HG02852 (cell line): Measurements from ENCODE around the gene IBA57.

Experiments used
- ATAC-seq: cut with Tn5 transposase; IDR thresholded peaks from one replicate; pipeline ENCODE4 v1.9.1; 2021; ENCODE audit warnings: mild to moderate bottlenecking, moderate library complexity; ENCODE audit not compliant: unreplicated experiment

IBA57 gene

DNA sequence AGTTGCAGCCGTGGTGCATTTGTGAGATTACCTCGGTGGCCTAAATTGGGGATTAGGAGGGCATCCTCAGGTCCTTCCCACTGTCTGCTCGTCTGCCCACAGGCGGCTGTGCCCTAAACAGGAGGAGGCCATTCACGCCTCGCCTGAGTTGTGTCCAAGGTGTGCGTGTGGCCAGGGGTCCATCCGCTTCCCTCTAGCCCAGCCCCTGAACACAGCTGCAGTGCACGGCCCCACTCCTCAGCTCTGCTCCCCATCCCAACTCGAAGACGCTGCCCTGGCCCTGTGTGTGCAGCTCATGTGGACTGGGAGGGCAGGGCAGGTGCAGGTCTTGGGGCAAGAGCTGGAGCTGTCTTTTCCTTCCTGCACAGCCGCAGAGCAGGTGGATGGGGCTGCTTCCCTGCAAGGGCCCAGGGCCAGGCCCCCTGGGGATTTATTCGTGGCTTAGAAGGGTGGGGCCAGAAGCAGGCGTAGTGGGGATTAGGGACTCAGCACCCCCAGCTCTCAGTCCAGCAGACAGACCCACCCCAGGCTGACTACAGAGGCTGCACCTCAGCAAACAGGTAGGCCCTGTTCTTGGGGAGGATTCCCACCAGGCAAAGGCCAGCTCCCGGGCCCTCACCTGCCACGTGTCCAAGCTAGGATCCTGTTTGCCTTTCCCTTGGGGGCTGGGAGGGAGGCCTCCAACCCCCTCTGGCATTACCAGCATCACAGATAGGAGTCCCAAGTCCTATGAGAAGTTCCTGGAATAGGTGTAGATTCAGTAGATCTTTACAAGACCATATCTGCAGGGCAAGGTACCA, 21.2 kb upstream of the IBA57 start:
- ATAC-seq = no peak

DNA sequence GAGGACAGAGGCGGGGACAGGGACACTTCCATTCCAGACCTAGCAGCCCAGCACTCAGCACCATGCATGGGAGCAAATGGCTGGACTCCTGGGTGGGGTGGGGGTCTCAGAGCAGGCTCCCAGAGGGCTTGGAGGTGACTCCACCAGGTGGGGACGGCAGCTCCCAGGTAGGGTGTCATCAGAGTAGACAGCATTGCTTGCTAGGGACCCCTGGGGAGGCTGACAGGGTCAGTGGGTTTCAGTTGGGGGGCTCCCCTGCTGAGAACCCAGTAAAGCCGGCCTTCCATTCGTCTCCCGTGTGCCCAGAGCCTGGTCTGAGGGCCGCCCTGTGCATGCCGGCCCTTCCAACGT, 20.6 kb upstream of the IBA57 start:
- ATAC-seq = no peak

DNA sequence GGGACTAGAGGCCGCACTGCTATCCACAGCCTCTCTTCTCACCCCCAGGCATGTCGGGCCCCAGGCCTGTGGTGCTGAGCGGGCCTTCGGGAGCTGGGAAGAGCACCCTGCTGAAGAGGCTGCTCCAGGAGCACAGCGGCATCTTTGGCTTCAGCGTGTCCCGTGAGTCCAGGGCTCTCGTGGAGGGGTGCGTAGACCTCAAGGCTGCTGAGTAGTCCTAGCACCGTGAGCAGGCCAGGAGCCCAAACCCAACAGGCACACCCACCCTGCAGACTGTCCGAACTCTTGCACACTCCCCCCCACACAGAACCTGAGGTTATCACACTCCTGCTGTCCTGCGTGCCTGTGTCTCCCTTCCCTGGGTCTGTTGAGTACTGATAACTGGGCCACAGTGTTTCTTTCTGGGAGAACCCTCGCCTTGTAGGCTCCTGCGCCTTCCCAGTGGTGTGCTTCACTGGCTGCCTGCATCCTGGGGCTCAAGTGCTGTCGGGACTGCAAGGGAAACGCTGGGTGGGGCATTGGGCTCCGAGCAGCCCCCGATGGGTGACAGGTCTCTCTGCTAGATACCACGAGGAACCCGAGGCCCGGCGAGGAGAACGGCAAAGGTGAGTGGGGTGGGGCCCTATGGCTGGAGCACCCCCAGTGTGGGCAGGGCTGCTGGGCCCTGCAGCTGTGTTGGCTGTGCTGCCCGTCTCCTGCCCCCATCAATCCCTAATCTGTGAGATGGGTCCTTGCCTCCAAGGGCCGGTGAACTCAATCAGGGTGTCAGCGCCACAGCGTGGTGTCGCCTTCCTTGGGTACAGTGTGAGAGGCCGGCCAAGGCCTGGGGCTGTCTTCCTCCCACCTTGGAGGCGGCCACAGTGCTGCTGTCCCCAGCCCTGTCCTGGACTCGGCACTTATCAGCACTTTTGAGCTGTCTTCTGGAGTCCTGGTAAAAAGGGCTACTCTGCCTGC, 19.9 kb upstream of the IBA57 start:
- no peak for ATAC-seq

DNA sequence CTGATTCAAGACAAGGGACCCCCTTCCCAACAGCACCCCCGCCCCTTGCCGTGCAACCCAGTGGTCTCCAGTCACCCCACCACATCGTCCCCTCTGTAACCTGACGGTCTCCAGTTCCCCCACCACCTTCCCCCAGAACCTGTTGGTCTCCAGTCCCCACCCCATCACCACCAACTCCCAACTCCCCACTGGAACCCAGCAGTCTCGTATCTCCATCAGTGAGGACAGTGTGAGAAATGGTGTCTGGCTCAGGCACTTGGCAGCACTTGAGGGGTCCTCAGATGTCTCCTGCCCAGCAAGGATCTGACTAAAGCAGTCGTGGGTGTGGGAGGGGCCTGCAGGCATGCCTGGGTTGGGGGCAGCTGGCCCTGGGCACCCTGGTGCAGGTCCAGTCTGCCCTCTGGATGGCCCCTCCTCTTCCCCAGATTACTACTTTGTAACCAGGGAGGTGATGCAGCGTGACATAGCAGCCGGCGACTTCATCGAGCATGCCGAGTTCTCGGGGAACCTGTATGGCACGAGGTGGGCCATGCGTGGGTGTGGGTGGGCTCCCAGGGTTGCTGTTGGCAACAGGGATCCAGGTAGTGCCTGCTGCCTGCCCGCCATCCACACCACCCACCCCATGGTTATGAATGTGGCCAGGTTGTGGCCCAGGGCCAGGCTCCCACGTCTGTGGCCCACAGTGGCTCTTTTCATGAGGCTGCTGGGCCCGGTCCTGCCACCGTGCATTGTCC, 19.0 kb upstream of the IBA57 start:
- ATAC-seq = no peak

DNA sequence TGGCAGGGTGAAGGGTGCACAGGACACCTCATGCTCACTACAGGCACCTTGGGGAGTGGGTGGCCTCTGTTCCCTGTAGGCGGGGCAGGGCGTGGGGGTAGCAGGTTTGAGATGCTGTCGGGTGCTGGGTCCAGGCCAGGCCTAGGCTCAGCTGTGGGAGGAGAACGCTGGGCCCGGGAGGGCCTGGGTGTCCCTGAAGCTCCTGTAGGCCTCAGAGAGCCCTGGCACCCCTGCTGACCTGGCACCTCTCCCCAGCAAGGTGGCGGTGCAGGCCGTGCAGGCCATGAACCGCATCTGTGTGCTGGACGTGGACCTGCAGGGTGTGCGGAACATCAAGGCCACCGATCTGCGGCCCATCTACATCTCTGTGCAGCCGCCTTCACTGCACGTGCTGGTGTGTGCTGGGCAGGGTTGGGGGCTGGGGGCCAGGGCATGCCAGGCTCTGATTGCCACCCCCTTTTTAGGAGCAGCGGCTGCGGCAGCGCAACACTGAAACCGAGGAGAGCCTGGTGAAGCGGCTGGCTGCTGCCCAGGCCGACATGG, 18.4 kb upstream of the IBA57 start:
- ATAC-seq = no peak

DNA sequence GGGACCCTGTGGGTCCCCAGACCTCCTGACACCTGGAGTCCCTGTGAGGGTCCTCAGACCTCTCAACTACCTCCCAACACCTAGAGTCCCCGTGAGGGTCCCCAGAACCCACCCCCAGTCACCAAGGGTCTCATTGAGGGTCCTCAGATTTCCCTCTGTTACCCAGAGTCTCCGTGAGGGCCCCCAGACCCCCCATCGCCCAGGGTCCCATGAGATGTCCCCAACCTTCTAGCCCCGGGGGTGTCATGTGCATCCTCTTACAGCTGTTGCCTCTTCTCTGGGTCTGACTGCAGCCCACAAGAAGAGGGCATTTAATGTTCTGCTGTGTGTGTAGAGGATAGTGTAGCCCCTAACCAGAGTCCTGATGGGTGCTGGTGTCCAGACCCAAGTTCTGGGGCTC, 17.8 kb upstream of the IBA57 start:
- ATAC-seq = no peak

DNA sequence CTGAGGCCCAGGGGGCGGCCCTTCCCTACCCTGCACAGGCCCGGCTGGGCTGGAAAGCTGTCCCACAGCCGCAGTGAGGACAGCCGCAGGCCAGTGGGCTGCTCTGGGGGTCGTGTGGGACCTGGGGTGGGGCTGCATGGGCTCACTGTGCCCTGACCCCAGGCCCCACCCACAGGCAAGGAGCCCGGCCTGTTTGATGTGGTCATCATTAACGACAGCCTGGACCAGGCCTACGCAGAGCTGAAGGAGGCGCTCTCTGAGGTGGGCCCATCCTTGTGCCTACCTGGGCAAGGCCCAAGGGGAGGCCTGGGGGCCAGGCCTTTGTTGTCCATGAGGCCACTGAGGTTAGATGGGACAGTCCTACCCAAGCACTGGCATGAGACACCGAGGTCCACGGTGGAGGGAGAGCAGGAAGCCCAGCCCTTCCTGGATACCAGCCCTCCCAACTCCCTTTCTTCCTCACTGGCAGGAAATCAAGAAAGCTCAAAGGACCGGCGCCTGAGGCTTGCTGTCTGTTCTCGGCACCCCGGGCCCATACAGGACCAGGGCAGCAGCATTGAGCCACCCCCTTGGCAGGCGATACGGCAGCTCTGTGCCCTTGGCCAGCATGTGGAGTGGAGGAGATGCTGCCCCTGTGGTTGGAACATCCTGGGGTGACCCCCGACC, 17.3 kb upstream of the IBA57 start:
- no peak for ATAC-seq

DNA sequence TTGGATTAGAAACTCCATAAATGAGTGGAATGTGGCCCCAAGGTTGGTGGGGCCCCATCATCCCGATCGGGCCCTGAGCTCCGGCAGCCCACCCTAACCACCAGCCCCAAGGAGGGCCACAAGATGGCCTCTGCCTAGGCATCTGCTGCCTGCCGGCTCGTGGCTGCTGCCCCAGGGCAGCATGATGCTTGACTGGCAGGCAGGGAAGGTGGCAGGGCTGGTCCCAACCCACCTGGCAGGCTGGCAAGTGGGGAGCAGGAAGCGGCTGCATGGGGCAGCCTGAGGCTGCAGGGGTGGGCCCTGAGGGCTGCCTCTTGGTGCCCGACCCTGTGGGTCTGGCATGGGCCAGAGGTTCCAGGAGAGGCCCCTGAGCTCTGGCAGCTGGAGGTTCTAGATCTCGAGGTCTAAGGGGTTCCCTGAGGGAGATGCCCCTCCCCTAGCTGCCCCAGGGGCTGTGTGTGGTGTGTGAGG, 16.6 kb upstream of the IBA57 start:
- ATAC-seq = no peak

DNA sequence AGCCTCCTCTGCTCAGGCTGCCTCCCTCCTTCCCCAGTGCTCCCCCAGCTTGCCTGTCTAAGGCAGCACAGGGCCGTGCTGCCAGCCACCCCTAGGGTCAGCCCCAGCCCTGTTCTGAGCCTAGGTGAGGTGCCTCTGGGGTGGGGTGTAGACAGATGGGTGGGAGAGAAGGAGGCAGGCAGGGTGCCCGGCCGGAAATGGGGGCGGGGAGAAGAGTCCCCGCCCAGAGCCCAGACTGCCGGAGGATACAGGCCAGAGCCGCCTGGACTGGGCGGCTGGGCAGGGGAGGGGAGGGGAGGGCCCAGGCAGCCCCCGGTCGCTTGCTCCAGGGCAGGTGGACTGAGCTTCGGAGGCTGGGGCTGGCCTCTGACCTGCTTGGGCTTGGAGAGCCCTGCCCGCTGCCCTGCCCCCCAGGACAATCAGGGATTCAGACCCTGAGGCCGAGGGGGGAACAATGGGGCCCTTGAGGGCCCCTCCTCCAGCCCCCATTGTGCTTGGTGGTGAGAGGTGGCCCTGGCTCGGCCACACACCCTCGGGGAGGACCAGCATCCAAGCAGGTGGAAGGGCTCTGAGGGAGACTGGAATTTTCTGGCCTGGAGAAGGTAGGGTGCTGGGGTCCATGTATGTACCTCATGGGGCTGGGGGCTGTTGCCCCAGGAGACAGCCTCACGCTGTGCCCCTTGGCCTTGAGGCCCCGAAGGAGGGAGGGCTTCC, 16.0 kb upstream of the IBA57 start, which contains the start of gene GJC2:
GJC2 (plus strand) TSS at position 525 of the 714 bp plus-strand sequence. CDS start 7,829 bp downstream, outside the sequence.
- no peak for ATAC-seq

DNA sequence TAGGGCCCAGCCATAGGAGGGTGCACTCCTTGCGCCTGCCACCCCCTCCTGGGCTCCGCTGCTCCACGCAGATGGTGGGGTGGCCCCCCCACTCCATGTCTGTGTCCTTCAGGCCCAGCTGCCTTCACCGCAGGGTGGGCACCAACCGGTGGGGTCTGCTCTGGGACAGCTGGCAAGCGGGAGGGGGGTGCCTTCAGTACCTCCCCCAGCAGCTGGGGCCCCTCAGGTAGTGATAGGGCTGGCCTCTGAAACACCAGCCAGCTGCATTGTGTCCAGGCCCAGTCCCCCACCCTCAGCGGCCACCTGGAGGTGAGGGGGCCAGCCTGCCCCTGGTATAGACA, 15.5 kb upstream of the IBA57 start:
- no peak for ATAC-seq

DNA sequence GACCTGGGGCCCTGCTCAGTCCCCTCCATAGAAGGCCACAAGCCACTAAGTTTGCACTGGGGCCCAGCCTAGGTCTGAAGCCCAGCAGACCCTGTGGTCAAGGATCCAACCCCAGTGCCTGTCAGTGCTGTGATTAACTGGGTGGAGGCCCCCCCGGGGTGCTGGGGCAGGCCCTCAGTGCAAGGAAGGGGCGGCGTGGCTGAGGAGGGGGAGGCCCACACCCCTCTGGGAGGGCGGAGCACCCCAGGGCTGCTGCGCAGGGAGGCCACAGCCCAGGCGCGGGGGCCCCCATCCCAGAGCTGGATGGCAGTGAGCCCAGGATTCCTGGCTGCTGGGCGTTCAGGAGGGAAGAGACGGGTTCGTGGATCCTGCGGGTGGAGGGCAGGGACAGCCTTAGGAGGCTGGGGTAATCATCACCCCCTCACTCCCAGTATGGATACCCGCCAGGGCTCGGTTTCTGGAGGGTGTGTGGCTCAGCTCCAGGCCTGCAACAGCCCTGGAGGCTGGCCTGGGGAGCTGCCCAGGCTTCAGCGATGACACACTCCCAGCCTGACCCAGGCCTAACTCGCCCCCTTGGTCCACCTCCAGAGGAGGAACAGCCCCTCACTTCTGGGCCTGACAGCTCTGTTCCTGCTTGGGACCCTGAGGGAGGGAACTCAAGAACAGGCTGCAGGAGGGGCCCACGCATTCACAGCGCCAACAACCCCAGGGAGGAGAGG, 15.0 kb upstream of the IBA57 start:
- ATAC-seq = no peak

DNA sequence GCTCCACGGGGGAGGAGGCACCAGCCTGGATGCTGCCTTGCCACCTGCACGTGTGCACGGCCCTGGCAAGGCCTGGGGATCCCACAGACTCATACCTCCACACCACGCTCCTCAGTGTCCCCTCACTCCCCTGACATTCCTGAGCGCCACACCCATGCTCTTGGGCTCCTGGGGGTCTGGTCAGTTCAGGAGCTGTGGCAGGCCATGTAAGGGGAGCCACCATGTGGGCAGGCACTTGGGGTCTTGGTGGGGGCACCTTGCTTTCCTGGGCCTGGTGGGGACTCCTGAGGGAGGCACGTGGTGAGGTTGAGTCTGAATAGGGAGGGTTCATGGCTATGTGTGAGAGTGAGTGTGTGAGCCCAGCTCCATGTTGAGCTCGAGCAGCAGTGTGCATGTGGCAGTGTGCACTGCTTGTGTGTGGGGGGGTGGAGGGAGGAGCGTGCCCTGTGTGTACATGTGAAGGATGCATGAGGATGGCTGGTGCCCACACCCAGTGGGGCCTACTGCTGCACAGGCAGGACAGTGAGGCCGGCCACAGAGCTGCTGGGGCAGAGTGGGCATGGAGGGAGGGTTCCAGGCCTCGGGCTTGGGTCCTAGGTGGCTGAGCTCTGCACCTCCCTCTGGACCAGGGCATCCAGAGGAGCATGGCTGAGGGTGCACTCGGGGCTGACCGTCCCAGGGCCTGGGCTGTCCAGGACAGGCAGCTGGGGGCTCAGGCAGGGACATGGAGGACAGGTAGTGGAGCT, 14.3 kb upstream of the IBA57 start:
- no peak for ATAC-seq

DNA sequence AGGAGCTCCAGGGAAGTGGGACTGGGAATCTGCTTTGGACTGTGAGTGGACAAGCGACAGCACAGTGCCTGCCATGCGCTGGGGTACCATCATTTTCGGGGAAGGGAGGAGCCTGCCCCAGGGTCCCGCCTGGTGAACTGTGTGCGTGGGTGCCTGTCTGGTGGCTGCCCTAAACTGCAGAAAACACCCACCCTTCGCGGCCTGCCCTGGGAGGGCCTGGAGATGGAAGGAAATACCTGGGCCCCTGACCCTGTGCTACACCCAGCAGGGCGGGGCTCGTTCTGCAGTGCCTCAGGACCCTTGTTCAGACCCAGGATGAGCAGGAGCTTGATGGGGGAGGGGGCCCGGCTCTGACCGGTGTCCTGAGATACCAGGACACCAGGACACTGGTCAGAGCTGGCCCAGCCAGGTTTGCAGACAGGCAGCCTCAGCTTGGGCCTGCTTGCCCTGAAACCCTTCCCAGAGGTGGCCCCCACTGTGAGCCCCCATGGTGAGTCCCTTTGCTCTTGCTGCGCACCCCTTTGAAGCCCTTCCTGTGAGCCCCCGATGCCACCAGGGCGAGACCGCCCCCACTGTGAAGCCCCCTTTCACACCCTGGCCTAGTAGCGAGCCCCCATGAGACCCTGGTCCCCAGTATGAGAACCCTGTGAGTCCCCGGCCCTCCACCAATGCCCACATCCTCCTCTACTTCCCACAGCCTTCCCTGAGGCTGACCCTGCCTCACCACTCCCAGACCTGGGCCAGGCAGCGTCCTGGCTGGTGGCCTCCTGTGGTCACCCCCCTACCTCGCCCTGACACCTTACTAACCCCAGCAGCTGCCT, 13.3 kb upstream of the IBA57 start:
- no peak for ATAC-seq

DNA sequence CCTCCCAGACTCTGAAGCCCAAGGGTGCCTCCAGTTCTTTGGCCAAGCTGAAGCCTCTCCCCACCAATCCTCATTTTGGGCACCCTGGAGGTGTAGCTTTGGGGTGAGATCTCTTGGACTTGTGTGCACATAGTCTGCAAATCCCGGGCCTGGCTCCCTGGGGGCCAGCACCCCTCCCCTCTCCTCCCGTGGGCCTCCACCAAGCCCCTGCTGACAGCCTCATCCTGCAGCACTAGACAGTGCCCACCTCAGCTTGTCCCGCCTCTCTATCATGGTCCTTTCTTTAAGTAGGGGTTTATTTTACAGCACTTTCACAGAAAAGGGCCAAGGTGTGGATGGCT, 12.7 kb upstream of the IBA57 start:
- ATAC-seq = no peak

DNA sequence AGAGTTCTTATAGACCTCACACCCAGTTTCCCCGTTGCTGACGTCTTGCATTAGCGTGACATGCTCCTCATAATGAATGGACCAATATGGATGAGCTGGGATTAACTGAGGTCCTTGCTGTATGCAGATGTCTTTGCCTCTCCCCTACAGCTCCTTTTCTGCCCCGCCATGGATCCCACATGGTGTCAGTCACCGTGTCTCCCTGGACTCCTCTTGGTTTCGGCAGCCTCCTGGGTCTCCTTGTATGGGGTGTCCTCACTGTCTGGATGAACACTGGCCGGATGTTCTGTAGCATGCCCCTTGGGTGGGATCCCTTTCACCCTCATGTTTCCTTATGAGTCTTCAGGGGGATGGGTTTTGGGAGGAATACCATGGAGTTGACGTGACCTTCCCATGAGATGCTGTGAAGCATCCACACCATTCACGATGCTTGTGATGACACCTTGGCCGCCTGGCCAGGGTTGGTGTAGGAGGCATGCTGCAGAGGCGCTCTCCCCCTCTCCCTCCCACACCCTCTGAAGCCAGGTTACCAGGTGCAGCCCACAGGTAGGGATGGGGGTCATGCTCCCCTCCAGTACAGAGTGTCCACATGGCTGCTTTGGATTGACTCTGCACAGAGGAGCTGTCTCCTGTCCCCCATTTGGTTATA, 11.5 kb upstream of the IBA57 start:
- no peak for ATAC-seq

DNA sequence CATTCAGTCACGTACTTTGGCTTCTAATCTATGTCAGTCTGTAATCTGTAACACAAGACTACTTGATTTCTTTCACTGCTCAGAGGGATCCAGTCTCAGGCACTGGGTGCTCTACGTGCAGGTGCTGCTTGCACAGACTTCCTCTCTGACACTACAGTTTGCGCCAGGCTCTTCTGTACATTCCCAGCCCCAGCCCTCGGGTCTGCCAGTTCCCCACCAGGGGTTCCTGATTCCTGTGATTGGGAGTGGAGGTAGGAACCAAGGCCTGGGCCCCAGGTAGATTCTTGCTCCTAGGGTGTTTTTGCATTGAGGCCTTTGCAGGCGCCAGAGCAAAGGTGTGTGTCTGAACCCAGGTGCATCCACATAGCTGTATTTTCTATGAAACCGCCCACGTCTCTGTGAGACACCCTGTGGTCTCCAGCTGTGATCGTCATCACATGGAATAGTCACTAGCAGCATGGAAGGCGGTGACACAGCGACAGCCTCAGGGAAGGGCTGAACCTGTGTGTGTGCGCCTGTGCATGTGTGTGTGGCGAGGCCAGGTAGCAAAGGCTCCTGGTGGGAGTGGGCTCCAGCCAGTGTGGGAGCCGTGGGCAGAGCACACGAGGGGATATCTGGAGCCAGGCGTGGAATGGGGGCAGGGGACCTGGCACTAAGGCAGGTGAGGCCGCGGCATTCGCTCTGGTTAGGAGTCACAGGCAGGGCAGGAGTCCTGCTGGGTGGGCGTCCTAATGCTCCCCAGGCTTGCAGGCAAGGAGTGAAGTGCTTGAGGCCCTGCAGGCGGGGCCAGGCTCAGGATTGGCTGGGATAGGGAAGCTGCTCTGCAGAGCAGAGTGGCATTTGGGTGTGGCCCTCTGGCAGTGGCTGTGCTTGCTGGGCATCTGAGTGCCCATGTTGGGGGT, 10.7 kb upstream of the IBA57 start:
- ATAC-seq = no peak
